SK-N-SH (cell line): ENCODE data around the gene MAP3K7CL. TPM values are rescaled to one million over a fixed set of nuclear protein-coding genes. Genes with fewer than 3 reads are reported as not detected.

Source experiments
- CTCF ChIA-PET: fragments of 300-600, 350-600 bp; formaldehyde crosslinking; extraction: SDS; loops from one replicate; lab custom pipeline; 2021; lab: Yijun Ruan, JAX
- POLR2A ChIA-PET: fragments of 350-600 bp; sonication (Branson Sonifier 250); formaldehyde crosslinking; extraction: SDS; loops from one replicate; lab custom pipeline; 2020; ENCODE audit warnings: antibody characterized with exemption, inconsistent platforms; lab: Yijun Ruan, JAX
- DNase-seq: peaks from one replicate; pipeline ENCODE4 v3.0.0; 2012
- H2AFZ ChIP-seq: fragments of 200-600 bp; sonication (generic); 2 replicates; pipeline ENCODE4 v1.8.1; 2016; ENCODE audit warnings: antibody characterized with exemption, mild to moderate bottlenecking, low read depth
- H3F3A ChIP-seq: fragments of 200-600 bp; sonication (generic); replicated peaks from 2 replicates; pipeline ENCODE3; 2016; ENCODE audit warnings: antibody characterized with exemption, mild to moderate bottlenecking; ENCODE audit not compliant: insufficient read depth
- H3K27ac ChIP-seq, 2 experiments: fragments of 200-500 bp in 1 of 2; fragments of 200-600 bp in 1 of 2; sonication (Bioruptor generic) in 1 of 2; sonication (generic), shearing (Covaris generic) in 1 of 2; 2 replicates each; pipeline versions ENCODE4 v1.5.1 to v1.6.1; 2014 to 2016; ENCODE audit warnings: low read depth in 2 of 2, inconsistent platforms in 1 of 2, low read length in 1 of 2, mild to moderate bottlenecking in 1 of 2, mixed read lengths in 1 of 2
- H3K27me3 ChIP-seq: fragments of 200-600 bp; sonication (generic), shearing (Covaris generic); 2 replicates; pipeline ENCODE4 v1.6.1; 2016; ENCODE audit warnings: mixed run types; ENCODE audit not compliant: insufficient read depth
- H3K36me3 ChIP-seq, 2 experiments: fragments of 200-500 bp in 1 of 2; fragments of 200-600 bp in 1 of 2; sonication (Bioruptor generic) in 1 of 2; sonication (generic) in 1 of 2; replicated peaks in 1 of 2; 2 replicates each; pipeline versions ENCODE3 to v1.5.1; 2014 to 2016; ENCODE audit warnings: low read length in 1 of 2, mild to moderate bottlenecking in 1 of 2; ENCODE audit not compliant: insufficient read depth in 2 of 2, control insufficient read depth in 1 of 2
- H3K4me1 ChIP-seq, 2 experiments: fragments of 200-500 bp in 1 of 2; fragments of 200-600 bp in 1 of 2; sonication (Bioruptor generic) in 1 of 2; sonication (generic), shearing (Covaris generic) in 1 of 2; 2 replicates each; pipeline versions ENCODE4 v1.5.1 to v1.6.1; 2014 to 2016; ENCODE audit warnings: low read depth in 1 of 2, low read length in 1 of 2, mixed run types in 1 of 2; ENCODE audit not compliant: insufficient read depth in 2 of 2, control insufficient read depth in 1 of 2
- H3K4me2 ChIP-seq: fragments of 200-600 bp; sonication (generic), shearing (Covaris generic); 2 replicates; pipeline ENCODE4 v1.6.1; 2017; ENCODE audit warnings: mixed run types
- H3K4me3 ChIP-seq, 2 experiments: fragments of 200-500 bp in 1 of 2; fragments of 200-600 bp in 1 of 2; sonication (Bioruptor generic) in 1 of 2; sonication (generic), shearing (Covaris generic) in 1 of 2; 2 replicates each; pipeline versions ENCODE4 v1.5.1 to v1.8.1; 2014 to 2016; ENCODE audit warnings: low read depth in 2 of 2, inconsistent platforms in 1 of 2, low read length in 1 of 2, mild to moderate bottlenecking in 1 of 2, mixed read lengths in 1 of 2, moderate library complexity in 1 of 2
- H3K79me2 ChIP-seq: fragments of 200-600 bp; sonication (generic); 2 replicates; pipeline ENCODE4 v1.8.1; 2017; ENCODE audit warnings: mild to moderate bottlenecking; ENCODE audit not compliant: insufficient read depth
- H3K9ac ChIP-seq: fragments of 200-600 bp; sonication (generic); 2 replicates; pipeline ENCODE4 v1.6.1; 2017; ENCODE audit warnings: mixed run types
- H3K9me2 ChIP-seq: fragments of 200-600 bp; sonication (generic); 2 replicates; pipeline ENCODE4 v1.6.1; 2017; ENCODE audit warnings: mixed run types
- H3K9me3 ChIP-seq: fragments of 200-600 bp; sonication (generic); 2 replicates; pipeline ENCODE4 v1.6.1; 2017; ENCODE audit warnings: mixed run types, mild to moderate bottlenecking, moderate library complexity
- H4K20me1 ChIP-seq: fragments of 200-600 bp; sonication (generic); 2 replicates; pipeline ENCODE4 v1.6.1; 2017; ENCODE audit warnings: mild to moderate bottlenecking, mixed run types; ENCODE audit not compliant: insufficient read depth
- ELF1 ChIP-seq: IDR thresholded peaks from 2 replicates; pipeline ENCODE4 v1.4.0; 2012
- EP300 ChIP-seq, 2 experiments: IDR thresholded peaks; 2 replicates each; pipeline versions ENCODE4 v1.4.0 to v1.6.1; 2012; ENCODE audit warnings: borderline replicate concordance in 1 of 2, low read depth in 1 of 2, low read length in 1 of 2
- FOSL2 ChIP-seq: IDR thresholded peaks from 2 replicates; pipeline ENCODE4 v1.4.0; 2012; ENCODE audit warnings: low read depth, mild to moderate bottlenecking, moderate library complexity, borderline replicate concordance
- GABPA ChIP-seq: IDR thresholded peaks from 2 replicates; pipeline ENCODE4 v1.4.0; 2012; ENCODE audit warnings: low read depth, mild to moderate bottlenecking
- JUND ChIP-seq: IDR thresholded peaks from 2 replicates; pipeline ENCODE4 v1.4.0; 2012
- NFIC ChIP-seq: IDR thresholded peaks from 2 replicates; pipeline ENCODE4 v1.4.0; 2012; ENCODE audit warnings: borderline replicate concordance
- NRF1 ChIP-seq: IDR thresholded peaks from 2 replicates; pipeline ENCODE4 v1.6.1; 2012; ENCODE audit warnings: low read depth, mild to moderate bottlenecking, low read length
- POLR2AphosphoS5 ChIP-seq: IDR thresholded peaks from 2 replicates; pipeline ENCODE4 v1.6.1; 2012; ENCODE audit warnings: low read depth, low read length
- RAD21 ChIP-seq: IDR thresholded peaks from 2 replicates; pipeline ENCODE4 v1.6.1; 2012; ENCODE audit warnings: mild to moderate bottlenecking, low read length
- RXRA ChIP-seq: IDR thresholded peaks from 2 replicates; pipeline ENCODE4 v1.4.0; 2012; ENCODE audit warnings: low read depth, mild to moderate bottlenecking, borderline replicate concordance
- SIN3A ChIP-seq: IDR thresholded peaks from 2 replicates; pipeline ENCODE4 v1.6.1; 2012; ENCODE audit warnings: low read depth, mild to moderate bottlenecking, low read length, moderate library complexity, borderline replicate concordance
- TCF12 ChIP-seq: IDR thresholded peaks from 2 replicates; pipeline ENCODE4 v1.4.0; 2012
- TEAD4 ChIP-seq: IDR thresholded peaks from 2 replicates; pipeline ENCODE4 v1.4.0; 2012; ENCODE audit warnings: mild to moderate bottlenecking, borderline replicate concordance; ENCODE audit not compliant: insufficient read depth
- YY1 ChIP-seq: IDR thresholded peaks from 2 replicates; pipeline ENCODE4 v1.4.0; 2012; ENCODE audit warnings: low read depth, mild to moderate bottlenecking
- WGBS: methylation state at CpG from one replicate; pipeline ENCODE4 v1.1.6; 2017; ENCODE audit warnings: low lambda C conversion rate; 5-methylcytosine and 5-hydroxymethylcytosine counted together
- polyA plus RNA-seq, 3 experiments: library from polyadenylated mRNA; depleted of rRNA; stranded (reverse); fragments of >200 nt; gene quantifications; 2 replicates each; pipeline ENCODE4 v1.2.3, GENCODE V29; 2012
- TF ChIP-seq, protein P1 (sequence below): IDR thresholded peaks from 2 replicates; pipeline ENCODE4; 2012
- TF ChIP-seq, protein P2 (sequence below): IDR thresholded peaks from 2 replicates; pipeline ENCODE4 v1.4.0; 2012; ENCODE audit warnings: low read depth, borderline replicate concordance
- TF ChIP-seq, protein P3 (sequence below): IDR thresholded peaks from 2 replicates; pipeline ENCODE4 v1.4.0; 2012; ENCODE audit warnings: low read depth, borderline replicate concordance
- TF ChIP-seq, protein P4 (sequence below): IDR thresholded peaks from 2 replicates; pipeline ENCODE4 v1.4.0; 2012; ENCODE audit warnings: low read depth

Gene MAP3K7CL
- polyA plus RNA-seq, 1 of the 3 experiments (the other 2 are of a cell fraction) = 2.3 TPM

DNA sequence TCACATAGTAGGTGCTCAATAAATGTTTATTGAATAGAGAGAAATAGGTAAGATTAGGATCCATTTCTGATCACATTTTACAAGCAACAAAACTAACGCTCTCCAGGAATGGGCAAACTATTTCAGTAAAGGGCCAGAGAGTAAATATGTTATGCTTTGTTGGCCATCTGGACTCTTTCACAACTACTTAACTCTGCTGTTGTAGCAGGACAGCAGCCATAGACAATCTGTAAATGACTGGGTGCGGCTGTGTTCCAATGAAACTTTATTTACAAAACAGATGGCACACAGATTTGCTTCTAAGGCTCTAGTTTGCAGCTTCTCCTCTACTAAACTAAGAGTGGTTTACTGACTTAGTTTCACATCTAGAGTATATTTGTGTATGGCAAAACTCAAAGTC lies 85.3 kb downstream of the MAP3K7CL start:
- H3K27ac ChIP-seq = no peak overlapping the region; a peak in 1 of 4 replicates
- no peaks in the 10 kb centered on the region for H4K20me1 ChIP-seq
- H3K4me3 ChIP-seq = no peak overlapping the region
- CTCF ChIA-PET = no interaction called here
- H3K4me1 ChIP-seq = peaks cover 0 to 9% of the 10 kb centered on the region in 2 experiments; a peak in 1 of 4 replicates
- H3K9me3 ChIP-seq = no peaks in the 10 kb centered on the region
- no peak overlapping the region for H2AFZ ChIP-seq
- H3K27me3 ChIP-seq = no peaks in the 10 kb centered on the region
- WGBS = 59% methylated on average over 2 of the region's 2 CpGs
- H3F3A ChIP-seq = peaks cover 14% of the 10 kb centered on the region
- POLR2A ChIA-PET = no interaction called here
- peaks cover 47% of the 10 kb centered on the region for H3K79me2 ChIP-seq
- TF ChIP-seq, protein P1, sequence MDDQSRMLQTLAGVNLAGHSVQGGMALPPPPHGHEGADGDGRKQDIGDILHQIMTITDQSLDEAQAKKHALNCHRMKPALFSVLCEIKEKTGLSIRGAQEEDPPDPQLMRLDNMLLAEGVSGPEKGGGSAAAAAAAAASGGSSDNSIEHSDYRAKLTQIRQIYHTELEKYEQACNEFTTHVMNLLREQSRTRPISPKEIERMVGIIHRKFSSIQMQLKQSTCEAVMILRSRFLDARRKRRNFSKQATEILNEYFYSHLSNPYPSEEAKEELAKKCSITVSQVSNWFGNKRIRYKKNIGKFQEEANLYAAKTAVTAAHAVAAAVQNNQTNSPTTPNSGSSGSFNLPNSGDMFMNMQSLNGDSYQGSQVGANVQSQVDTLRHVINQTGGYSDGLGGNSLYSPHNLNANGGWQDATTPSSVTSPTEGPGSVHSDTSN = no peak
- peak; percentile 52 for TF ChIP-seq TCF12
- TF ChIP-seq, protein P2, sequence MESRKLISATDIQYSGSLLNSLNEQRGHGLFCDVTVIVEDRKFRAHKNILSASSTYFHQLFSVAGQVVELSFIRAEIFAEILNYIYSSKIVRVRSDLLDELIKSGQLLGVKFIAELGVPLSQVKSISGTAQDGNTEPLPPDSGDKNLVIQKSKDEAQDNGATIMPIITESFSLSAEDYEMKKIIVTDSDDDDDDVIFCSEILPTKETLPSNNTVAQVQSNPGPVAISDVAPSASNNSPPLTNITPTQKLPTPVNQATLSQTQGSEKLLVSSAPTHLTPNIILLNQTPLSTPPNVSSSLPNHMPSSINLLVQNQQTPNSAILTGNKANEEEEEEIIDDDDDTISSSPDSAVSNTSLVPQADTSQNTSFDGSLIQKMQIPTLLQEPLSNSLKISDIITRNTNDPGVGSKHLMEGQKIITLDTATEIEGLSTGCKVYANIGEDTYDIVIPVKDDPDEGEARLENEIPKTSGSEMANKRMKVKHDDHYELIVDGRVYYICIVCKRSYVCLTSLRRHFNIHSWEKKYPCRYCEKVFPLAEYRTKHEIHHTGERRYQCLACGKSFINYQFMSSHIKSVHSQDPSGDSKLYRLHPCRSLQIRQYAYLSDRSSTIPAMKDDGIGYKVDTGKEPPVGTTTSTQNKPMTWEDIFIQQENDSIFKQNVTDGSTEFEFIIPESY = no peak
- H3K36me3 ChIP-seq = peaks cover 0 to 5% of the 10 kb centered on the region in 2 experiments
- DNase-seq = no peak
- no peak overlapping the region for H3K9ac ChIP-seq
- no peaks in the 10 kb centered on the region for H3K9me2 ChIP-seq
- H3K4me2 ChIP-seq = no peak overlapping the region

DNA sequence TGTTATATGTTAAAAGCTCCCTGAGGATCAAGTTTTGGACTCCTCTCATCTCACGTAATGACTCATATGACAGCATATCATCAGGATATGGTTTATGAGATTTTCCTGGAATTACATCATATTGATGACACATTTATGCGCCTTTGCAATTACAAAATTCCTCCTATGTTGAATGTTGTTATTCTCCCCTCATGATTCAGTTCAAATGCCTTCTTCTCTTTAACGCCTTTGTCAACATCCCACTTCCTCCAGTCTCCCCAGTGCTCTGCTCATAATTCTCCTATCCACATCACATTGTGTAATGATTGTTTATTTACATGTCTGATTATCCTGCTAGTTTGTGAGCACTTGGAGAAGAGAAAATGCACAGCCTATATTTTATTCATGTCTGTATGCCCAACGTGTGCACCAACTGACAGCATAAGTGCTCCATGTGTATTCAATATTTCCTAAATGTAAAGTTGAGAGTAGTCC lies 87.4 kb downstream of the MAP3K7CL start:
- ChIA-PET POLR2A (no interaction called here), CTCF (interaction anchor here (1.6 kb wide), 1 partner anchor 54 kb away, joined by 4 read pairs; no protein-coding TSS in a partner anchor)
- Histone ChIP-seq H3K4me1 (peaks cover 0 to 9% of the 10 kb centered on the region in 2 experiments; a peak in 1 of 4 replicates), H4K20me1 (no peaks in the 10 kb centered on the region), H3K79me2 (peaks cover 31% of the 10 kb centered on the region), H3K9me2 (no peaks in the 10 kb centered on the region), H2AFZ (no peak overlapping the region), H3K4me2 (no peak overlapping the region), H3K27ac (peak overlapping the region in 1 of 2 experiments; percentile 83; a peak in 2 of 4 replicates), H3K4me3 (no peak overlapping the region), H3K9ac (peak overlapping the region; percentile 6; the same call in 1 of the 2 replicates), H3K36me3 (peaks cover 4 to 5% of the 10 kb centered on the region in 2 experiments), H3K27me3 (no peaks in the 10 kb centered on the region), H3F3A (peaks cover 13% of the 10 kb centered on the region), H3K9me3 (no peaks in the 10 kb centered on the region)
- DNase-seq = no peak
- TF ChIP-seq SIN3A = 0 out of 2 replicates have a peak, but pooled peaks have one; percentile 23
- no peak; the same call in 1 of the 2 replicates for TF ChIP-seq RXRA
- no peak for TF ChIP-seq ELF1
- TF ChIP-seq, protein P1 = peak; percentile 90
- peak; percentile 76 for TF ChIP-seq TCF12
- TF ChIP-seq GABPA = no peak
- TF ChIP-seq YY1 = no peak
- TF ChIP-seq RAD21 = no peak
- no peak for TF ChIP-seq NRF1
- TF ChIP-seq, protein P2 = 0 out of 2 replicates have a peak, but pooled peaks have one; percentile 24
- TF ChIP-seq NFIC = peak; percentile 37; the same call in 1 of the 2 replicates
- peak; percentile 40; the same call in 1 of the 2 replicates for TF ChIP-seq TEAD4
- TF ChIP-seq JUND = peak; percentile 91
- TF ChIP-seq, protein P3, sequence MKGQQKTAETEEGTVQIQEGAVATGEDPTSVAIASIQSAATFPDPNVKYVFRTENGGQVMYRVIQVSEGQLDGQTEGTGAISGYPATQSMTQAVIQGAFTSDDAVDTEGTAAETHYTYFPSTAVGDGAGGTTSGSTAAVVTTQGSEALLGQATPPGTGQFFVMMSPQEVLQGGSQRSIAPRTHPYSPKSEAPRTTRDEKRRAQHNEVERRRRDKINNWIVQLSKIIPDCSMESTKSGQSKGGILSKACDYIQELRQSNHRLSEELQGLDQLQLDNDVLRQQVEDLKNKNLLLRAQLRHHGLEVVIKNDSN = peak; percentile 37; the same call in 1 of the 2 replicates
- TF ChIP-seq EP300 (IDR thresholded peaks at IDR 0.05; ENCODE audit: borderline replicate concordance in 1 of 2, low read depth in 1 of 2, low read length in 1 of 2) = peak in 1 of 2 experiments; percentile 79; a peak in 2 of 4 replicates
- TF ChIP-seq, protein P4, sequence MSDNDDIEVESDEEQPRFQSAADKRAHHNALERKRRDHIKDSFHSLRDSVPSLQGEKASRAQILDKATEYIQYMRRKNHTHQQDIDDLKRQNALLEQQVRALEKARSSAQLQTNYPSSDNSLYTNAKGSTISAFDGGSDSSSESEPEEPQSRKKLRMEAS = 0 out of 2 replicates have a peak, but pooled peaks have one; percentile 40
- TF ChIP-seq FOSL2 = peak; percentile 93
- peak; percentile 39; the same call in 1 of the 2 replicates for TF ChIP-seq POLR2AphosphoS5
- WGBS = 20% methylated on average over 4 of the region's 4 CpGs
